Activated B cell treated with CpG ODN at 0.5 μM for 24 hours (primary cell): Measurements from ENCODE around the gene TENM4. TPM values are rescaled to one million over a fixed set of nuclear protein-coding genes. Genes with fewer than 3 reads are reported as not detected.

ENCODE experiments used
- ATAC-seq: fragments of 200-7000 bp; cut with Tn5 transposase; one replicate; pipeline ENCODE4 v1.10.0; 2021; ENCODE audit warnings: low read depth, mild to moderate bottlenecking, moderate library complexity
- CTCF ChIA-PET: fragments of 350-600 bp; sonication (Branson Sonifier 250); formaldehyde crosslinking; loops from one replicate; lab custom pipeline; 2021; ENCODE audit warnings: antibody characterized with exemption; lab: Charles Lee
- POLR2A ChIA-PET: fragments of 350-600 bp; sonication (Branson Sonifier 250); formaldehyde crosslinking; loops from one replicate; lab custom pipeline; 2021; ENCODE audit warnings: antibody characterized with exemption; lab: Charles Lee
- DNase-seq: peaks from one replicate; pipeline ENCODE4 v3.0.0; 2022
- H3K27ac Mint-ChIP-seq: one replicate; pipeline ENCODE4 v1.8.0; 2020; ENCODE audit warnings: mixed read lengths
- H3K27me3 Mint-ChIP-seq: one replicate; pipeline ENCODE4 v1.8.0; 2021; ENCODE audit warnings: mixed read lengths
- H3K36me3 Mint-ChIP-seq: one replicate; pipeline ENCODE4 v1.8.0; 2021; ENCODE audit warnings: low read depth, mixed read lengths
- H3K4me1 Mint-ChIP-seq: one replicate; pipeline ENCODE4 v1.8.0; 2021; ENCODE audit warnings: mixed read lengths
- H3K4me3 Mint-ChIP-seq: one replicate; pipeline ENCODE4 v1.8.0; 2020; ENCODE audit warnings: mild to moderate bottlenecking, mixed read lengths
- H3K9me3 Mint-ChIP-seq: one replicate; pipeline ENCODE4 v1.8.0; 2020; ENCODE audit warnings: mixed read lengths
- intact Hi-C: fragments of 100-400 bp; cut with micrococcal nuclease; formaldehyde crosslinking; loops from one replicate; pipeline ENCODE4 v1.15.1; 2024
- total RNA-seq: library from RNA; stranded (reverse); gene quantifications from 2 replicates; pipeline ENCODE4 v1.2.3, GENCODE V29; 2022
- TF ChIP-seq, protein P1 (sequence below): fragments of 200-600 bp; IDR thresholded peaks from one replicate; pipeline ENCODE4 v1.8.0; 2022; ENCODE audit warnings: antibody characterized with exemption, mild to moderate bottlenecking

TENM4 gene
- total RNA-seq, 1 donor from 2014 or later, result 2.4 TPM

DNA sequence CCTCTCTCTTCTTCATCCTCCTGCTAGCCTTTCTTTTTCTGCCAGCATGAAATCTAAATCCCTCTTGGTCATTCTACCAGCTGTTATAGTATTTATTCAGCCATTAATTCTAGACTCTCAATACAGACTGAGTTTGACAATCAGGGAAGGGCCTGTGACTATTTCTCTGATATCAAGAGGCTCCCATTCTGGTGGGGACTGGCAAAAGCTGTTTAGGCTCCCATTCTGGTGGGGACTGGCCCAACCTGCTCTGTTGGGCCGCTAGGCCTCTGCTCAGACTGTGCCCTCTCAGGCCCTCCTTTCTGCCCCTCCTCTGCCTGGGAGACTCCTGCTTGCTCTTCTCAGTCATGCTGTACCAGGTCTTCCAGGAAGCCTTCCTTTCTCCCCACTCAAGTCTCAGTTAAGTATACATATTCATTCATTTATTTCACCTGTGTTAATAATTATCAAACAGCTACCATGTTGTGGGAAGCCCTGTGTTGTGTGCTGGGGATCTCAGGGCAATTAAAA is 542.5 kb downstream of the TENM4 start:
- intact Hi-C loops, result no loop called here
- no peaks in the 10 kb centered on the region for H3K9me3 Mint-ChIP-seq
- ATAC-seq (no peak), DNase-seq (no peak)
- H3K4me3 Mint-ChIP-seq, result no peak overlapping the region
- H3K4me1 Mint-ChIP-seq, result no peaks in the 10 kb centered on the region
- ChIA-PET CTCF (no interaction called here), POLR2A (no interaction called here)
- peaks cover 2% of the 10 kb centered on the region for H3K27me3 Mint-ChIP-seq
- TF ChIP-seq, protein P1, sequence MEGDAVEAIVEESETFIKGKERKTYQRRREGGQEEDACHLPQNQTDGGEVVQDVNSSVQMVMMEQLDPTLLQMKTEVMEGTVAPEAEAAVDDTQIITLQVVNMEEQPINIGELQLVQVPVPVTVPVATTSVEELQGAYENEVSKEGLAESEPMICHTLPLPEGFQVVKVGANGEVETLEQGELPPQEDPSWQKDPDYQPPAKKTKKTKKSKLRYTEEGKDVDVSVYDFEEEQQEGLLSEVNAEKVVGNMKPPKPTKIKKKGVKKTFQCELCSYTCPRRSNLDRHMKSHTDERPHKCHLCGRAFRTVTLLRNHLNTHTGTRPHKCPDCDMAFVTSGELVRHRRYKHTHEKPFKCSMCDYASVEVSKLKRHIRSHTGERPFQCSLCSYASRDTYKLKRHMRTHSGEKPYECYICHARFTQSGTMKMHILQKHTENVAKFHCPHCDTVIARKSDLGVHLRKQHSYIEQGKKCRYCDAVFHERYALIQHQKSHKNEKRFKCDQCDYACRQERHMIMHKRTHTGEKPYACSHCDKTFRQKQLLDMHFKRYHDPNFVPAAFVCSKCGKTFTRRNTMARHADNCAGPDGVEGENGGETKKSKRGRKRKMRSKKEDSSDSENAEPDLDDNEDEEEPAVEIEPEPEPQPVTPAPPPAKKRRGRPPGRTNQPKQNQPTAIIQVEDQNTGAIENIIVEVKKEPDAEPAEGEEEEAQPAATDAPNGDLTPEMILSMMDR, result no peak
- no peaks in the 10 kb centered on the region for H3K36me3 Mint-ChIP-seq
- H3K27ac Mint-ChIP-seq, result no peak overlapping the region

DNA sequence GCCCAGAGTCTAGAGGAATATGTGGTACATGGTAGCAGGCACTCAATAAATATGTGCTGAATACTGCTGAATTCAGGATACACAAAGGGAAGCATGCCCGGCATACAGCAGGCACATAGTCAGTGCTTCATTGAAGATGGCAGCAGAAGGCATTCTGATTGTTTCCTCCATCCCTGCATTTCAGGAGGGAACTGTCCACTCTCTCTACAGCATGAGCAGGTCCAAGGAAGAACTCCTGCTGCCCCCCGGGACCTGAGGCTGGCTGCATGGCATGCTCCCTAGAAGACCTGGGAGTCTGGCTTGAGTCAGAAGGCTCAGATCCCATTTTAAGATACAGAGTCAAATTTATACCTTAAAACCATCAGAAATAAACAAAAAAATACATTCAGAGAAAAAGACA is 546.8 kb downstream of the TENM4 start:
- POLR2A ChIA-PET, result no interaction called here
- no peak for DNase-seq
- intact Hi-C loops, result no loop called here
- Mint-ChIP-seq H3K27ac (no peak overlapping the region), H3K4me3 (no peak overlapping the region), H3K27me3 (peaks cover 2% of the 10 kb centered on the region), H3K9me3 (no peaks in the 10 kb centered on the region), H3K4me1 (no peaks in the 10 kb centered on the region), H3K36me3 (no peaks in the 10 kb centered on the region)
- no peak for ATAC-seq
- CTCF ChIA-PET, result no interaction called here
- TF ChIP-seq, protein P1, result no peak

DNA sequence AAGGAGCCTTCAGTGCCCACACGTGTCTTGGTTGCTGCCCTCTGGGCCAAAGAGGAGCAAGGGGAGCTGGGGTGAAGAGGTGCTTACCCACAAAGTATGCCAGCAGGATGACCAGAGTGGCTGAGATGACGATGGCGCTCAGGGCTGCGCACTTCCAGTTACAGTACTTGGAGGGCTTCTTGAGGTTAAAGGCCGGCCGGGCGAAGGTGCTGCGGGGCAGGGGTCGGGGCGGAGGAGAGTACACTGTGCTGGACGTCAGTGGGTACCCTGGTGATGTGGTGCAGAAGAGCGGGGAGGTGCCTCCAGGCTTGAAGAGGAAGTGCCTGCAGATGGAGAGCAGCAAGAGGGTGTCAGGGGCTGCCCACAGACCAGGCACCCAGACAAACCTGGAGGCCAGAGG is 551.1 kb downstream of the TENM4 start:
- TF ChIP-seq, protein P1, result no peak
- no peaks in the 10 kb centered on the region for H3K27me3 Mint-ChIP-seq
- intact Hi-C loops, result no loop called here

DNA sequence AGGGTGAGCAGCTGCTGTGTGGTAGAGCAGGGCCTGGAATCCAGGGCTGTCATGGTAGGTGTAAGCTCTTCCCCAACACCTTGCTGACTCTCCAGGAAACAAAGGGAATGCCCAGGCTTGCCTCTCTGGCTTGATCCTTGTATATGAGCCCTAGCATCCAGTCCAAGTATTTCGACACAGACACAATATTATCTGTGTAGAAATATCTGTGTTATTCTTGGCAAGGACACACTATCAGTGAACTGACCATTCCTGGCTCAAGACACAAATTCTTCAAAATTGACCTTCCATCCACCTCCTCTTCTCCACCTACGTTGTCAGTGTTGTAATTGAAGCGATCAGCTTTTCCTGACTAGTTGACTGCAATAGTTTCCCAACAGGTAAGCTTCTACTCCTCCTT is 554.2 kb downstream of the TENM4 start:
- Mint-ChIP-seq H3K4me3 (no peak overlapping the region), H3K27ac (no peak overlapping the region), H3K9me3 (no peaks in the 10 kb centered on the region), H3K36me3 (no peaks in the 10 kb centered on the region), H3K27me3 (no peaks in the 10 kb centered on the region), H3K4me1 (no peaks in the 10 kb centered on the region)
- TF ChIP-seq, protein P1, result no peak
- POLR2A ChIA-PET, result no interaction called here
- ATAC-seq, result no peak
- DNase-seq, result no peak
- intact Hi-C loops, result no loop called here
- CTCF ChIA-PET, result no interaction called here

More for the DNA sequence above, 551.1 kb downstream of the TENM4 start:
- no peaks in the 10 kb centered on the region for H3K36me3 Mint-ChIP-seq
- DNase-seq, result no peak
- no peak overlapping the region for H3K4me3 Mint-ChIP-seq
- POLR2A ChIA-PET, result no interaction called here
- ATAC-seq, result no peak
- H3K9me3 Mint-ChIP-seq, result no peaks in the 10 kb centered on the region
- H3K4me1 Mint-ChIP-seq, result no peaks in the 10 kb centered on the region
- CTCF ChIA-PET, result no interaction called here
- no peak overlapping the region for H3K27ac Mint-ChIP-seq

DNA sequence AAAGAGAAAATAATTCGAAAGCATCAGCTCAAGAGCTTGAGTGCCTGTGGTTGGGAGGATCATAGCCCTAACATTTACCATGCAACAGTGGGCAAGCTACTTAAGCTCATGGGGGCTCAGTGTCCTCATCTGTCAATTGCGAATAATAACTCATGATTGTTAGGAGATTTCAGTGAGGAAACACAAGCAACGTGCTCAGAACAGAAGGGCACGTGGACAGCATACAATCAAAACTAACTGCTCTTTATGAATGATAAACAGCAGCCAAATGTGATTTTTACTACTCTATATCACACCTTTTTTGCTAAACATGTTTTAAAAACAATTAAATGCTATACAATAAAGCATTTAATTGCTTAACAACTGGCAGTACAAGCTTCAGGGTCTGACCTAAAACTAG is 556.1 kb downstream of the TENM4 start:
- ChIA-PET CTCF (no interaction called here), POLR2A (no interaction called here)
- H3K27me3 Mint-ChIP-seq, result no peaks in the 10 kb centered on the region
- intact Hi-C loops, result no loop called here
- no peaks in the 10 kb centered on the region for H3K9me3 Mint-ChIP-seq
- TF ChIP-seq, protein P1, result no peak
- no peak overlapping the region for H3K4me3 Mint-ChIP-seq
- no peak for DNase-seq
- H3K4me1 Mint-ChIP-seq, result no peaks in the 10 kb centered on the region
- H3K36me3 Mint-ChIP-seq, result no peaks in the 10 kb centered on the region
- H3K27ac Mint-ChIP-seq, result no peak overlapping the region
- ATAC-seq, result no peak
